Measurements from ENCODE around the gene ZNF550. TPM values are rescaled to one million over a fixed set of nuclear protein-coding genes. Genes with fewer than 3 reads are reported as not detected.
A peak's percentile ranks its signal among the peaks of the same experiment; 100 is the strongest.
"Not testable (repeated sequence)": the region's sequence is repeated elsewhere in the genome, so short reads cannot be mapped to it uniquely, and the experiment has no call there.

The ZNF550 gene
- total RNA-seq, 2 donors from 2014 or later, result 12.2 to 12.9 TPM

- Mint-ChIP-seq H3K4me1 (ENCODE audit: low read depth) (no peaks in the 10 kb centered on the region), H3K27me3 (ENCODE audit: low read depth) (no peaks in the 10 kb centered on the region), H3K9me3 (peaks cover 29 to 44% of the 10 kb centered on the region in 2 donors), H3K4me3 (no peak overlapping the region), H3K27ac (no peak overlapping the region), H3K36me3 (ENCODE audit: insufficient read depth in 2 of 2) (peaks cover 33 to 44% of the 10 kb centered on the region in 2 donors)
- no peak for ATAC-seq (replicated peaks in 1 of 2)
- DNase-seq, result no peak
Observed at GRCh38 chr19:57566396-57567265, 7.0 kb upstream of the ZNF550 start.

GRCh38 chr19:57563547-57563946 is 3.9 kb upstream of the ZNF550 start:
- Mint-ChIP-seq H3K9me3 (peaks cover 27 to 43% of the 10 kb centered on the region in 2 donors), H3K4me1 (ENCODE audit: low read depth) (peaks cover 18% of the 10 kb centered on the region), H3K4me3 (no peak overlapping the region), H3K36me3 (ENCODE audit: insufficient read depth in 2 of 2) (peaks cover 40 to 59% of the 10 kb centered on the region in 2 donors), H3K27ac (no peak overlapping the region), H3K27me3 (ENCODE audit: low read depth) (no peaks in the 10 kb centered on the region)
- ATAC-seq (replicated peaks in 1 of 2) (no peak), DNase-seq (no peak)

- peak in 1 of 2 donors; percentile 12 for ATAC-seq (replicated peaks in 1 of 2)
- Mint-ChIP-seq H3K27me3 (ENCODE audit: low read depth) (no peaks in the 10 kb centered on the region), H3K4me1 (ENCODE audit: low read depth) (peaks cover 29% of the 10 kb centered on the region), H3K9me3 (peaks cover 21 to 25% of the 10 kb centered on the region in 2 donors), H3K27ac (peak overlapping the region; percentile 75), H3K4me3 (peak overlapping the region; percentile 97 to 98), H3K36me3 (ENCODE audit: insufficient read depth in 2 of 2) (peaks cover 40 to 65% of the 10 kb centered on the region in 2 donors)
- DNase-seq, result no peak
Observed at GRCh38 chr19:57560049-57560491, 407 bp upstream of the ZNF550 start.

- Mint-ChIP-seq H3K4me3 (peak overlapping the region; percentile 97 to 98), H3K27ac (peak overlapping the region; percentile 92), H3K4me1 (ENCODE audit: low read depth) (peaks cover 29% of the 10 kb centered on the region), H3K27me3 (ENCODE audit: low read depth) (no peaks in the 10 kb centered on the region), H3K36me3 (ENCODE audit: insufficient read depth in 2 of 2) (peaks cover 48 to 72% of the 10 kb centered on the region in 2 donors), H3K9me3 (peaks cover 23 to 26% of the 10 kb centered on the region in 2 donors)
- DNase-seq (peak; percentile 10 to 27), ATAC-seq (replicated peaks in 1 of 2) (peak; percentile 43 to 53)
Observed at GRCh38 chr19:57559008-57559403, 657 bp downstream of the ZNF550 start.

- Mint-ChIP-seq H3K4me3 (peak overlapping the region; percentile 97 to 98), H3K27me3 (ENCODE audit: low read depth) (no peaks in the 10 kb centered on the region), H3K9me3 (peaks cover 23 to 25% of the 10 kb centered on the region in 2 donors), H3K36me3 (ENCODE audit: insufficient read depth in 2 of 2) (peaks cover 48 to 73% of the 10 kb centered on the region in 2 donors), H3K4me1 (ENCODE audit: low read depth) (peaks cover 29% of the 10 kb centered on the region), H3K27ac (peak overlapping the region; percentile 92)
- ATAC-seq (replicated peaks in 1 of 2) (no peak), DNase-seq (no peak)
Observed at GRCh38 chr19:57558525-57558924, 1.1 kb downstream of the ZNF550 start.

- Mint-ChIP-seq H3K27ac (no peak overlapping the region), H3K4me1 (ENCODE audit: low read depth) (peaks cover 29% of the 10 kb centered on the region), H3K36me3 (ENCODE audit: insufficient read depth in 2 of 2) (peaks cover 53 to 80% of the 10 kb centered on the region in 2 donors), H3K4me3 (peak overlapping the region; percentile 97 to 98), H3K27me3 (ENCODE audit: low read depth) (no peaks in the 10 kb centered on the region), H3K9me3 (peaks cover 21 to 28% of the 10 kb centered on the region in 2 donors)
- DNase-seq (no peak), ATAC-seq (replicated peaks in 1 of 2) (no peak)
Observed at GRCh38 chr19:57557659-57558058, 2.0 kb downstream of the ZNF550 start.

GRCh38 chr19:57552432-57552831 is 7.2 kb downstream of the ZNF550 start:
- Mint-ChIP-seq H3K4me3 (no peak overlapping the region), H3K27me3 (ENCODE audit: low read depth) (no peaks in the 10 kb centered on the region), H3K36me3 (ENCODE audit: insufficient read depth in 2 of 2) (peaks cover 70 to 92% of the 10 kb centered on the region in 2 donors), H3K9me3 (peaks cover 25 to 42% of the 10 kb centered on the region in 2 donors), H3K27ac (no peak overlapping the region), H3K4me1 (ENCODE audit: low read depth) (peaks cover under 1% of the 10 kb centered on the region)
- DNase-seq (no peak), ATAC-seq (replicated peaks in 1 of 2) (no peak)

- no peak overlapping the region for H3K4me3 Mint-ChIP-seq
- ATAC-seq (replicated peaks in 1 of 2), result no peak
Observed at GRCh38 chr19:57546513-57546912, 13.2 kb downstream of the ZNF550 start.

GRCh38 chr19:57537953-57538547 is 21.6 kb downstream of the ZNF550 start:
- H3K9me3 Mint-ChIP-seq, result peaks cover 30 to 64% of the 10 kb centered on the region in 2 donors
- H3K4me3 Mint-ChIP-seq, result no peak overlapping the region
- H3K27ac Mint-ChIP-seq, result no peak overlapping the region
- no peaks in the 10 kb centered on the region for H3K4me1 Mint-ChIP-seq (ENCODE audit: low read depth)
- H3K36me3 Mint-ChIP-seq (ENCODE audit: insufficient read depth in 2 of 2), result peaks cover 80 to 93% of the 10 kb centered on the region in 2 donors
- DNase-seq (no peak), ATAC-seq (replicated peaks in 1 of 2) (no peak)
- no peaks in the 10 kb centered on the region for H3K27me3 Mint-ChIP-seq (ENCODE audit: low read depth)

More at GRCh38 chr19:57546513-57546912, 13.2 kb downstream of the ZNF550 start:
- Mint-ChIP-seq H3K4me1 (ENCODE audit: low read depth) (no peaks in the 10 kb centered on the region), H3K9me3 (peaks cover 21 to 51% of the 10 kb centered on the region in 2 donors), H3K27me3 (ENCODE audit: low read depth) (no peaks in the 10 kb centered on the region), H3K27ac (no peak overlapping the region), H3K36me3 (ENCODE audit: insufficient read depth in 2 of 2) (peaks cover 65 to 96% of the 10 kb centered on the region in 2 donors)
- no peak for DNase-seq

- peak; percentile 91 for DNase-seq
- Mint-ChIP-seq H3K4me1 (ENCODE audit: low read depth) (peaks cover 24% of the 10 kb centered on the region), H3K9me3 (peaks cover 15 to 16% of the 10 kb centered on the region in 2 donors), H3K4me3 (peak within 1 kb of the TSS; percentile 98 to 99), H3K27me3 (ENCODE audit: low read depth) (no peaks in the 10 kb centered on the region), H3K36me3 (ENCODE audit: insufficient read depth in 2 of 2) (peaks cover 26 to 52% of the 10 kb centered on the region in 2 donors), H3K27ac (peak within 1 kb of the TSS; percentile 16)
- peak; percentile 100 for ATAC-seq (replicated peaks in 1 of 2)
Observed at GRCh38 chr19:57527136-57527881, 32.4 kb downstream of the ZNF550 start, which contains the start of gene ZNF549. Gene ZNF549, plus strand, starts transcription at chr19:57527356. Its CDS starts 218 bp downstream, at chr19:57527574.

- not testable (repeated sequence) for DNase-seq; H3K27me3 Mint-ChIP-seq (ENCODE audit: low read depth); ATAC-seq (replicated peaks in 1 of 2); H3K27ac Mint-ChIP-seq; H3K4me1 Mint-ChIP-seq (ENCODE audit: low read depth); H3K4me3 Mint-ChIP-seq
- Mint-ChIP-seq H3K9me3 (peaks cover 16 to 29% of the 10 kb centered on the region in 2 donors), H3K36me3 (ENCODE audit: insufficient read depth in 2 of 2) (peaks cover 29 to 45% of the 10 kb centered on the region in 2 donors)
Observed at GRCh38 chr19:57518021-57518420, 41.6 kb downstream of the ZNF550 start.

GRCh38 chr19:57515255-57515654 is 44.4 kb downstream of the ZNF550 start:
- ATAC-seq (replicated peaks in 1 of 2), result no peak
- H3K36me3 Mint-ChIP-seq (ENCODE audit: insufficient read depth in 2 of 2), result peaks cover 35 to 46% of the 10 kb centered on the region in 2 donors
- peaks cover 21 to 32% of the 10 kb centered on the region in 2 donors for H3K9me3 Mint-ChIP-seq

More at GRCh38 chr19:57515255-57515654, 44.4 kb downstream of the ZNF550 start:
- Mint-ChIP-seq H3K27me3 (ENCODE audit: low read depth) (no peaks in the 10 kb centered on the region), H3K4me1 (ENCODE audit: low read depth) (no peaks in the 10 kb centered on the region), H3K27ac (no peak overlapping the region), H3K4me3 (no peak overlapping the region)
- DNase-seq, result no peak
